HG02938 (cell line): Measurements from ENCODE around the gene C12orf57.
A peak's percentile ranks its signal among the peaks of the same experiment; 100 is the strongest.
"Not testable (repeated sequence)": the region's sequence is repeated elsewhere in the genome, so short reads cannot be mapped to it uniquely, and the experiment has no call there.

Source experiments
- ATAC-seq: cut with Tn5 transposase; IDR thresholded peaks from one replicate; pipeline ENCODE4 v1.9.1; 2021; ENCODE audit warnings: mild to moderate bottlenecking, moderate library complexity; ENCODE audit not compliant: unreplicated experiment

C12orf57 gene, protein sequence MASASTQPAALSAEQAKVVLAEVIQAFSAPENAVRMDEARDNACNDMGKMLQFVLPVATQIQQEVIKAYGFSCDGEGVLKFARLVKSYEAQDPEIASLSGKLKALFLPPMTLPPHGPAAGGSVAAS

DNA sequence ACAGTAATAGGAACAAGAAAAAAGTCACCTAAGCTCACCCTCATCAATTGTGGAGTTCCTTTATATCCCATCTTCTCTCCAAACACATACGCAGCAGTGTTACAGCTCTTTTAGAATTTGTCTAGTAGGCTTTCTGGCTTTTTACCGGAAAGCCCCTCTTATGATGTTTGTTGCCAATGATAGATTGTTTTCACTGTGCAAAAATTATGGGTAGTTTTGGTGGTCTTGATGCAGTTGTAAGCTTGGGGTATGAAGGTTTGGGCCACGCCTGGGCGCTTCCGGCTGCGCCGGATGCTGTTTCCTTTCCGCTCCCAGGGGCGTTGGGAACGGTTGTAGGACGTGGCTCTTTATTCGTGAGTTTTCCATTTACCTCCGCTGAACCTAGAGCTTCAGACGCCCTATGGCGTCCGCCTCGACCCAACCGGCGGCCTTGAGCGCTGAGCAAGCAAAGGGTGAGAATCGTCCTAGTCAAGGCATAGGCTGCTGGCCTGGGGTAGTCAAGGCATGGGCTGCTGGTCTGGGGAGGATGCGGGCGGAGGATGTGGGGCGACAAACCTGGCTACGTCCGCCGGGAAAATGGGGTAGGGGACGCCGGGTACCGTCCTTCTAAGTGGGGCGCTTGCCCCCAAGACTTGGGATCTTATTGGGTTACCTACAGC, at the start of gene C12orf57, which contains the start of gene RNU7-1:
Gene C12orf57, plus strand, starts transcription at position 301 of the 659 bp plus-strand sequence. Its CDS starts 100 bp downstream, at position 401.
Gene RNU7-1, plus strand, starts transcription at position 95 of the 659 bp plus-strand sequence.
- ATAC-seq = peak; percentile 31

DNA sequence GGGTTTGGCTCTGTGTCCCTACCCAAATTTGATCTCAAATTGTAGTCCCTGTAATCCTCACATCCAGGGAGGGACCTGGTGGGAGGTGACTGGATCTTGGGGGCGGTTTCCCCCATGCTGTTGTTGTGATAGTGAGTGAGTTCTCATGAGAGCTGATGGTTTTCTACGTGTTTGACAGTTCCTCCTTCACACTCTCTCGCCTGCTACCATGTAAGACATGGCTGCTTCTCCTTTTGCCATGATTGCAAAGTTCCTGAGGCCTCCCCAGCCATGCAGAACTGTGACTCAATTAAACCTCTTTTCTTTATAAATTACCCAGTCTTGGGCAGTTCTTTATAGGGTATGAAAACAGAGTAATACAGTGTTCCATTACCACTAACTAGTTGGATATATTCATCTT, 49.5 kb upstream of the C12orf57 start:
- no peak for ATAC-seq

DNA sequence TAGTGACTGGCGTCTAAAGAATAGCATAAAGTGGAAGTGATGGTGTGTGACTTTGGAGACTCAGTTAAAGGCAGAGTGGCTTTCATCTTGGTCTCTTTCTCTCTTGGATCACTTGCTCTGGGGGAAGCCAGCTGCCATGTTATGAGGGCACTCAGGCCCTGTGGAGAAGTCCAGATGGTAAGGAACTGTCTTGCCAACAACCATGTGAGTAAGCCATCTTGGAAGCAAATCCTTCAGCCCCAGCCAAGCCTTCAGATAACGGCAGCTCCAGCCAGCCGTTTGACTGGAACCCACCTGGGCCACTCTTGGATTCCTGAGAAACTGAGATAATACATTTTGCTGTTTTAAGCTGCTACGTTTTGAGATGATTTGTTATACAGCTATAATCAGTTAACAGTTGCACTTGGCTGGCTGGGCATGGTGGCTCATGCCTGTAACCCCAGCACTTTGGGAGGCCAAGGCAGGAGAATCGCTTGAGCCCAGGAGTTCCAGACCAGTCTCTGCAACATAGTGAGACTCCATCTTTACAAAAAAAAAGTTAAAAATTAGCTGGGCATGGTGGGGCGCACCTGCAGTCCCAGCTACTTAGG, 46.9 kb upstream of the C12orf57 start:
- ATAC-seq = no peak

DNA sequence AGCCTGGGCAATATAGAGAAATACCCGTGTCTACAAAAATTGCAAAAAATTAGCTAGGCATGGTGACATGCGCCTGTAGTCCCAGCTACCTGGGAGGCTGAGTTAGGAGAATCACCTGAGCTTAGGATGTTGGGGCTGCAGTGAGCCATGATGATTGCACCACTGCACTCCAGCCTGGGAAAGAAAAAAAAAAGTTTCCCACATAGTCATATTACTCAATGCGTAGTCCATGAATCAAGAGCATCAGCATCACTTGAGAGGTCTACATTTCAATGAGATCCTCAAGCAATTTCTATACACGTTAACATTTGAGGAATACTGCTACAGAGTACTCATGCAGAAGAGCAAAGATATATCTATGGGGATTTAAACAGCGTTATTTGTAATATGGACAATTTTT, 44.4 kb upstream of the C12orf57 start:
- no peak for ATAC-seq

DNA sequence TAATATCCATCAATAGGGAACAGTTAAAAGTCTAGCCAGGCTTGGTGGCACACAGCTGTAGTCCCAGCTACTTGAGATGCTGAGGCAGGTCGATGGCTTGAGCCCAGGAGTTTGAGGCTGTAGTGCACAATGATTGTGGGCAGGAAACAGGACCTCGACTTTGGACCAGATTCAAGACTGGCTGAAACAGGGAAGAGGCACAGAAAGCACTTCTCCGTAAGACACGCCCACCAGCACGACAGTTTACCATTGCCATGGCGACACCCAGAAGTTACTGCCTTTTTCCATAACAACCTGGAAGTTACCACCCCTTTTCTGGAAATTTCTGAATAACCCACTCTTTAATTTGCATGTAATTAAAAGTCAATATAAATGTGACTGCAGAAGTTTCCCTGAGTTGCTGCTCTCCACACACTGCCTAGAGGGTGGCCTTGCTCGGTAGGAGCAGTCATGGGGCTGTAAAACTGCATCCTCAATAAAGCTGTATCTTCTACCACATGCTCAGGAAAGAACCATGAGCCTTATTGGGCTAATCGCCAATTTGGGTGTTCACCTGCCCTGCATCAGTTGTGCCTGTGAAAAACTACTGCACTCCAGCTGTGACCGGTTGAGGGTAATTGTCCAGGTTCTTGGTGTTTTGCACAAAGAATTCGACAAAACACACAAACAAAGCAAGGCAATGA, 43.8 kb upstream of the C12orf57 start:
- ATAC-seq = no peak

DNA sequence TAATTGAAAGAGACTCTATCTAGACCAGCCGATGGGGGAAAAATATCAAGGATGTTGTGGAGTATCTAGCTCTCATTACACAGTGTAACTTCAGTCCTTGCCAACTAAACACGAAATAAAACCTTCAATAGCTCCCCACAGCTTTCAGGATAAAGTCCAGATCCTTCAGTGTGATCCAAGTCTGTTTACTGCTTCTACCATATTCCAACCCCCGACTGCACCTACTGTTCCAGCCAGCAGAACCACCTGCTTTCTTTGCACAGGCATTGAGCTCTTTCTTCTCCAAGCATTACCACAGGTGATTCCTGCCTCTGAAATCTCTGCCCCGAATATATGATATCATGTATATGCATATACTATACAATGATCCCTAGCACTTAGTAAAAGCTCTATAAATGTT, 41.4 kb upstream of the C12orf57 start:
- ATAC-seq = no peak

DNA sequence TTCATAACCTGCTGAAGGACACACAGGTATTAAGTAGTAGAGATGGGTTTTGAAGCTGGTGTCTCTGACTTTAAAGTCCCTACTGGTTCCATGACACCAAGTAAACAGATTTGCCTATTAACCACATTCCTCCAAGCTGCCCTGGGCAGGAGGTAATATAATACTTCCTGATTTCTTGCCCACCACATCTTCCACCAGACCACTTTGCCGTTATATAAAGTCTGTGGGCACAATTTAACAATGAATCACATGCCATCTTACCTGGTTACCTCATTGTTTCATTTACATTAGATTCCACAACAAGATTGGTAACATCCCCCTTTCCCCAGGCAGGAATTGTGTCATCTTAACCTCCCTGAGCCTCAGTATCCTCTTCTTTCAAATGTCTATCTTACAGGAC, 40.1 kb upstream of the C12orf57 start:
- no peak for ATAC-seq

DNA sequence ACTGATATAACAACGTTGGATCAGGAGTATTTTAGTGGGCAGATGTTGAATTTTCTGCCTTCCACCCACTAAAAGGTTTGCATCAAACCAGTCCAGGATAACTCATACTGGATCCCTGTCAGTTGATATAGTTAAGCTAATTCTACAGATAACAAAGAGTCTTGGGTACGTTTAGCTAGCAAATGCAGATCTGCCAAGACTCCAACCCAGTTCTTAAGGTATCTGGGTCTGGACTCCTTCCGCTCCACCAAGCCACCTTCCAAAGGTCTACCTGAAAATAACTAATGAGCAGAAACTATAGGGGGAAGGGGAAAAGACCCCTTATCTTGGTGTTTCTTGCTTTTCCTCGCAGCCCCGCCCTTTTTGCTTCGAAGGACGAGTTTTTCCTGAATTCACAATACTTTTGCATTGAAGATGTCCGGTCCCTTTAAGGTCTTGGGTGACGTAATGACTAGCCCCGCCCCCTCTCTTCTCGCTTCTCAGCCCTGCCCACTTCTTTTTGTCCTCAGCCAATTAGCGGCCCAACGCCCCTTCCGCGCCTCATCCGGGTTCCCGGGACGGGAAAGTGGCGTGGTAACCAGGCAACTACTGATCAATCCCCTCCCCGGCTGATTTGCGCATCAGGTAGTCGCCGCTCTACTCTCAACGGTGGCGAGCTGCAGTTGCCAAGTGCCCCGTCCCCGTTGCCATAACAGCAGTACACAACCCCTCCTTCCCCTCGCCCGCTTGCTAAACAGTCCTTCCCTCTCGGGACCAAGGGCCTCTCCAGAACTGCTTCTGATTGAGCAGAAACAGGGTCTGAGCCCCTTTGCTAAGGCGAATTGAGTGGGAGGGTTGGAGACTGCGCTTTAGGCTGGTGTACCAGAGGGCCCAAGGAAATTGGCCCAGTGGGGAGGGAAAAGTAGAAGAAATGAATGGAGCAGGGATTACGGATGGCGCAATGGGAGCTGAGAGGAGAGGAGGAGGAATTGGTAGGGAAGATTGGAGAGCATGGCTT, 39.2 kb upstream of the C12orf57 start, which contains the start of gene LRRC23:
Gene LRRC23, plus strand, starts transcription at position 543 of the 997 bp plus-strand sequence. CDS start 812 bp downstream, outside the sequence.
- peak; percentile 91 for ATAC-seq

DNA sequence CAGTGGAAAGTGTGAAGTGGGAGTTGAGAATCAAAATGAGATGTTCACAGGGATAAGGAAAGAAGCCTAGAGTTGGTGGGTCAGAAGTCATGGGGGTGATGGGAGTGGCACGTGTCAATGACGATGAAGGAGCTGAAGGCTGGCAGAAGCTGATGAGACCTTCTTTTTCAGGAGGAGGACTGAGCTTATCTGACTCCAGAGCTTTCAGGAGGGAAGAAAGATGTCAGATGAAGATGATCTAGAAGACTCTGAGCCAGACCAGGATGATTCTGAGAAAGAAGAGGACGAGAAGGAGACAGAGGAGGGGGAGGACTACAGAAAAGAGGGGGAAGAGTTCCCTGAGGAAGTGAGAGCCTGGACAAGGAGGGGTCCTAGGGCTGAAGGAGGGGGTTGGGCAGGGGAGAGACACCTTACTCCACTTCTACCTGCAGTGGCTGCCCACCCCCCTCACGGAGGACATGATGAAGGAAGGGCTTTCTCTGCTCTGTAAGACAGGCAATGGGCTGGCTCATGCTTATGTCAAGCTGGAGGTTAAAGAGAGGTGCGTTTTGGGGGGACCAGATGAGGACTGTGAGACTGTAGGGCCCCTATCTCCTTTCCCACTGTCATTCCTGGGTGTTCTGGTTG, 38.3 kb upstream of the C12orf57 start:
- ATAC-seq = no peak

DNA sequence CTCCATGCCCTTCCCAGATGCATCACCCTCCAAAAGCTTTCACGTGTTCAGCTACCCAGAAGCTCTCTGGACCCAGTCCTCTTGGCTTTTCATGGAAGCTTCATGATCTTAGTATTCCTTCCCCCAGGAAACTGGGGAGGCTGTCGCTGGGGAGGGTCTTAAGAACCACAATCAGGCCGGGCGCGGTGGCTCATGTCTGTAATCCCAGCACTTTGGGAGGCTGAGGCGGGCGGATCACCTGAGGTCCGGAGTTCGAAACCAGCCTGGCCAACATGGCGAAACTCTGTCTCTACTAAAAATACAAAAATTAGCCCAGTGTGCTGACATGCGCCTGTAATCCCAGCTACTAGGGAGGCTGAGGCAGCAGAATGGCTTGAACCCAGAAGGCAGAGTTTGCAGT, 35.7 kb upstream of the C12orf57 start:
- ATAC-seq = not testable (repeated sequence)

DNA sequence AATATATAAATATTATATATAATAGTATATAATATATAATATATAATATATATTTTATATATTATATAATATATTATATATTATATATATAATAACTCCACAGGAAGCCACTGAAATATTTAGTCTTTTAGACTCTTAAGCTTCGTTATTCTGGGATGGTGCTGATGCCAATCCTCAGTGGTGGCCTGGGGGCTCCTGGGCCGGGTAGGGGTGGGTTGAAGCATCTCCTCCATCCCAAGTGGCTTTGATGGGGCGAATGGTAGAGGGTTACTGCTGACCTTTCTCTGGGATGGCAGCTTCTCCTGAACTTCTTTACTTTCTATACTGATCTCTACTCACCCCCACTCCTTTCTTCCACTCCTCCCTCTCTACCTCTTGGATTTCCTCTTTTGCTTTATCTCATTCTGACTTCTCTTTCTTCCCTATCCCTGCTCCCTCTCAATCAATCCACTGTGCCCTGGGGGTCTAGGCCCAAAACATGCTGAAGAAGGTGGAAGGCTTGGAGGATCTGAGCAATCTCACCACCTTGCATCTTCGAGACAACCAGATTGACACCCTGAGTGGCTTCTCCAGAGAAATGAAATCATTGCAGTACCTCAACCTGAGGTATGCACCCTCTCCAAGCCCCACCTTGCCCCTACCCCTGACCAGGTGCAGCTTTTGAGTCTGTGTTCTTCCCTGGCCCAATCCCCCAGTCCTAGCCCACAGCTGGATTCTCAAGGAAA, 34.2 kb upstream of the C12orf57 start:
- ATAC-seq = no peak

DNA sequence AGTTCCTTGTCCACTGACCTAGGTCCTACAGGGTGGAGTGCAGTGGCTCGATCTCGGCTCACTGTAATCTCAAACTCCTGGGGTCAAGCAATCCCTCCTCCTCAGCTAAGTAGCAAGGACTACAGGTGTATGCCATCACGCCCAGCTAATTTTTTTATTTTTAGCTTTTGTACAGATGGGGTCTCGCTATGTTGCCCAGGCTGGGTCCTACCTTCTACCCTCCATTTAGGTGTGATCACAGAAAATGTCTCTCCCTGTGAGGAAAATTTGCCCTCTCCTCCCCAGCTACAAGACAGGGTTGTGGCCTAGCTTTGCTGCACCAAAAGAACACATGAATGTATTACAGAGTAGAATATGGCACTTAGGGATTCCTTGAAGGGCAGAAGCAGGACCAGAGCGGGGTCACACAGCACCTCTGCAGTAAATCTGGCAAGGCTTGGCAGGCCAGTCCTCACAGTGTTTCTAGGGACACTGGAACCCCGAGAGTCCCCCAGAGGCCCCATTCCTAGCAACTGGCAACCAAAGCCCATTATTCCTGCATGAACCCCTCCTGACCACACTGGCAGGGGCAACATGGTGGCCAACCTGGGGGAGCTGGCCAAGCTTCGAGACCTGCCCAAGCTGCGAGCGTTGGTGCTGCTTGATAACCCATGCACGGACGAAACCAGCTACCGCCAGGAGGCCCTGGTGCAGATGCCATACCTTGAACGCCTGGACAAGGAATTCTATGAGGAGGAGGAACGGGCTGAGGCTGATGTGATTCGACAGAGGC, 31.5 kb upstream of the C12orf57 start:
- no peak for ATAC-seq

DNA sequence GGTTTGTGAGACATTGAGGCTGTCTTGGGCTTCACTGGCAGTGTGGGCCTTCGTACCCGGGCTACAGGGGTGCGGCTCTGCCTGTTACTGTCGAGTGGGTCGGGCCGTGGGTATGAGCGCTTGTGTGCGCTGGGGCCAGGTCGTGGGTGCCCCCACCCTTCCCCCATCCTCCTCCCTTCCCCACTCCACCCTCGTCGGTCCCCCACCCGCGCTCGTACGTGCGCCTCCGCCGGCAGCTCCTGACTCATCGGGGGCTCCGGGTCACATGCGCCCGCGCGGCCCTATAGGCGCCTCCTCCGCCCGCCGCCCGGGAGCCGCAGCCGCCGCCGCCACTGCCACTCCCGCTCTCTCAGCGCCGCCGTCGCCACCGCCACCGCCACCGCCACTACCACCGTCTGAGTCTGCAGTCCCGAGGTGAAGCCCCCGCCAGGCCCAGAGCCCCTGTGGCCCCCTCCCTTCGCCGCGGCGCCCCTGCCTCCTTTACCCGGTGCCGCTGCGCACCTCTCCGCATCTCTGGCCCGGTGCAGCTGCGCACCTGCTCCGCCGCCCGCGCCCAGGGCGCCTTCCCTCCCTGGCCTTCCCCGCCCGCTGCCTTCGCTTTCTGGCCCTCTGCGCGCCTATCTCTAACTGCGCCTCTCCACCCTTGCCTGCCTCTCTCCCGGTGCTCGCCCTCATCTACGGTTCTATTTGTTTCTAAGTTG, 29.4 kb upstream of the C12orf57 start, which contains the start of gene ENO2:
Gene ENO2, plus strand, starts transcription at position 335 of the 701 bp plus-strand sequence. CDS start 1,253 bp downstream, outside the sequence.
- no peak for ATAC-seq

DNA sequence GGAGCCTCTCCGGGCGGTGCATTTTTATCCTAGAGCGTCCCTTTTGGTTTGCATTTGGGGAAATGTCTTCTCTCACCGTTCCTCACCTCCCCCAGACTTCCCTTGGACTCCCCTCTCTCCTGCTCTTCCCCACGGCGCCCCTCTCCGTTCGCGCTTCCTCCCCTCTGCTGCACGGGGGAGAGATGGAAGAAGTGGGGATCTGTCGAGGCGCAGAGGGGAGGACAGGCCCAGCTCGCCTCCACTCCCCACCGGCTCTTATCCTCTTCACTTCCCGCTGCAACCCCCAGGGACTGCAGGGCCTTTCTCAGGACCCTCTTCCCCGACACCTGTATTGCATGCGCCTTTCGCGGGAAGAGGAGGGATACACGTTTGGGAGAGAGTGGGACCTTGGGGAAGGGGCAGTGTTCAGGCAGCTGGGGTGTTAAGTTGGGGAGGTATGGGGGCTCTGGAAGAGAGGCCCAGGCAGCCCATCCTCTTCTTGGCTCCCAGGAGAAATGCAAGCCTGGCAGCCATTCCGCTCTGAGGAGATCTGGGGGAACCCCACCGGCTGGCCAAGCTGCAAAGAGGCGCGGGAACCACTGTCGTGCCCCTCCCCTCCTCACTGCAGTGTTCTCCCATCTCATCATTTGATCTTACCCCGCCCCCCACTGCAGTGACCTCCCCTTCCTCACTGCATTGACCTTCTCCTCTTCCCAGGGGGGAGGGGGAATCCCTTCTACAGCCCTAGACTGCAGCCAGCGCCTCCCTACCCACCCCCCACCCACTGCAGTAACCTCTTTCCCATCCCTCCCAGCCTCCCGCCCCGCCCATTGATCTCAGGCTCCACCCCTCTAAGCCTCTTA, 28.7 kb upstream of the C12orf57 start:
- ATAC-seq = no peak

DNA sequence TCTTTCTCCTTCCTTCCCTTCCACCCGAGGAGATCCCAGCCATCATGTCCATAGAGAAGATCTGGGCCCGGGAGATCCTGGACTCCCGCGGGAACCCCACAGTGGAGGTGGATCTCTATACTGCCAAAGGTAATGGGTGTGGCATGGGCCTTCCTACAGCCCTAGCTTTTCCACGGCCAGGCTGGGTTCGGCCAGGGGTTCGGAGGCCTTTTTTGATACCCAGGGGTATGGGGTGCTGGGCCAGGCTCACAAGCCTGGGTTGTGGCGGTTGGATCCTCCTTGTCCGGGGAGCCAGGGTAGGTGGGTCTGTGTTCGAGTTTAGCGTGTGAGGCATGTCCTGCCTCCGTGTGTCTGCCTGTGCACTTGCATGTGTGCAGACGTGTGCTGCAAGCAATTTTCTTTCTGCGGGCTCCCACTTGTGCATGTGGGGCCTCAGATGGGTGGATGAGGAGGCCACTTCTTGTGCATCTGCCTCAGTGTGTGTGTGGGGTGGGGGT, 28.0 kb upstream of the C12orf57 start:
- ATAC-seq = no peak

DNA sequence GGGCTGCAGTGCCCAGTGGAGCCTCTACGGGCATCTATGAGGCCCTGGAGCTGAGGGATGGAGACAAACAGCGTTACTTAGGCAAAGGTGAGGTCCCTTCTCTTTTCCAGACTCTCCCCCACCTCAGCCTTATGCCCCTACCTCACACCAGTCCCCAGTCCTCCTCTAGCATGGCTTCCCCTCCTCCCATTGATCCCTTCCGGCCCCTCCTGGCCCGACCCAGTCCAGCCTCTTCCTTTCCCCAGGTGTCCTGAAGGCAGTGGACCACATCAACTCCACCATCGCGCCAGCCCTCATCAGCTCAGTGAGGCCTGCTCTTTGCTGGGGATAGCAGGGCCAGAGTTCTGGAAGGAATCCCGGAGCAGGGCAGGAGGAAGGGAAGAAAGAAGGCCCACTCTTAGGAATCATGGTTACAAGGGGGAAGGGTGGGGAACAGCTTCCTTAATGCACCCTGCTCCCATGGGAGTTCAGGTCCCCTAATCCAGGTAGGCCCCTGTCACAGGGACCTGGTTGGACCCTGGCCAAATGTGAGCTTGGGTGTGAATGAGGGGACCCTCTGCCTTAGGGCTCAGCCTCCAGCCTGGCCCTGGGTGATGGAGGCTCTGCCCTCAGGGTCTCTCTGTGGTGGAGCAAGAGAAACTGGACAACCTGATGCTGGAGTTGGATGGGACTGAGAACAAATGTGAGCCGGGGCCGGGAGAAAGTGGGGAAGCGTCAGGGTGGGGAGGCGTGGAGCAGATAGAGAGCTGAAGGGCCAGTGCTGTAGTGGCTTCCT, 27.2 kb upstream of the C12orf57 start:
- no peak for ATAC-seq
